CD14-positive monocyte (primary cell): Measurements from ENCODE around the gene JADE3. TPM values are rescaled to one million over a fixed set of nuclear protein-coding genes. Genes with fewer than 3 reads are reported as not detected.

ENCODE experiments used
- DNase-seq, 3 donors: peaks; one replicate each; pipeline ENCODE4 v3.0.0-alpha.2; 2011 to 2022
- H2AFZ ChIP-seq: 2 replicates; pipeline ENCODE4 v1.6.0; 2012; ENCODE audit warnings: mild to moderate bottlenecking, low read depth, low read length, inconsistent platforms; ENCODE audit not compliant: insufficient read depth, poor library complexity, severe bottlenecking
- H3K27ac ChIP-seq, 2 donors: 1 replicate in 1 of 2; 2 replicates in 1 of 2; pipeline ENCODE4 v1.5.1; 2012 to 2013; ENCODE audit warnings: low read length in 2 of 2, control low read depth in 1 of 2, inconsistent platforms in 1 of 2, low read depth in 1 of 2, mild to moderate bottlenecking in 1 of 2
- H3K27me3 ChIP-seq, 2 donors: one replicate each; pipeline versions ENCODE4 v1.6.0 to v1.6.1; 2011 to 2013; ENCODE audit warnings: low read length in 2 of 2; ENCODE audit not compliant: control insufficient read depth in 2 of 2, insufficient read depth in 2 of 2
- H3K36me3 ChIP-seq, 2 donors: replicated peaks in 1 of 2; 1 replicate in 1 of 2; 2 replicates in 1 of 2; pipeline versions ENCODE4 v1.5.1 to v1.6.1; 2012 to 2013; ENCODE audit warnings: low read length in 2 of 2, control low read depth in 1 of 2, inconsistent platforms in 1 of 2, mild to moderate bottlenecking in 1 of 2; ENCODE audit not compliant: insufficient read depth in 2 of 2, control insufficient read depth in 1 of 2
- H3K4me1 ChIP-seq, 2 donors: 1 replicate in 1 of 2; 2 replicates in 1 of 2; pipeline versions ENCODE4 v1.5.1 to v1.6.1; 2012 to 2013; ENCODE audit warnings: low read length in 2 of 2, control low read depth in 1 of 2, inconsistent platforms in 1 of 2, mild to moderate bottlenecking in 1 of 2, moderate library complexity in 1 of 2; ENCODE audit not compliant: insufficient read depth in 2 of 2, control insufficient read depth in 1 of 2
- H3K4me2 ChIP-seq: replicated peaks from 2 replicates; pipeline ENCODE3; 2012; ENCODE audit warnings: low read length, moderate library complexity, mild to moderate bottlenecking; ENCODE audit not compliant: poor library complexity, severe bottlenecking; ENCODE audit errors: extremely low read depth
- H3K4me3 ChIP-seq, 3 experiments: fragments of 200-600 bp in 1 of 3; sonication (generic) in 1 of 3; replicated peaks in 1 of 3; 1 replicate in 2 of 3; 2 replicates in 1 of 3; pipeline ENCODE4 v1.5.1; 2011 to 2013; ENCODE audit warnings: low read length in 3 of 3, mild to moderate bottlenecking in 3 of 3, control low read depth in 2 of 3, low read depth in 2 of 3, inconsistent platforms in 1 of 3, moderate library complexity in 1 of 3
- H3K79me2 ChIP-seq: 2 replicates; pipeline ENCODE4 v1.6.0; 2012; ENCODE audit warnings: mild to moderate bottlenecking, control low read depth, inconsistent platforms, low read length, moderate library complexity; ENCODE audit not compliant: insufficient read depth
- H3K9ac ChIP-seq: 2 replicates; pipeline ENCODE4 v1.6.0; 2017; ENCODE audit warnings: low read length, mild to moderate bottlenecking; ENCODE audit not compliant: insufficient read depth, poor library complexity, severe bottlenecking
- H3K9me3 ChIP-seq, 2 donors: replicated peaks in 1 of 2; 1 replicate in 1 of 2; 2 replicates in 1 of 2; pipeline versions ENCODE4 v1.5.1 to v1.6.1; 2012 to 2013; ENCODE audit warnings: low read length in 2 of 2, control low read depth in 1 of 2; ENCODE audit not compliant: control insufficient read depth in 1 of 2, insufficient read depth in 1 of 2
- H4K20me1 ChIP-seq: 2 replicates; pipeline ENCODE4 v1.6.0; 2012; ENCODE audit warnings: mild to moderate bottlenecking, low read length, control low read depth, moderate library complexity; ENCODE audit not compliant: insufficient read depth
- H3K27ac Mint-ChIP-seq, 7 donors: one replicate each; pipeline ENCODE4 v1.8.0; 2020; ENCODE audit warnings: mild to moderate bottlenecking in 7 of 7, mixed read lengths in 7 of 7, moderate library complexity in 6 of 7, inconsistent platforms in 2 of 7
- H3K27me3 Mint-ChIP-seq, 3 donors: one replicate each; pipeline ENCODE4 v1.8.0; 2021 to 2022; ENCODE audit warnings: low read depth in 3 of 3, mild to moderate bottlenecking in 3 of 3, mixed read lengths in 3 of 3, moderate library complexity in 3 of 3, inconsistent platforms in 1 of 3
- H3K36me3 Mint-ChIP-seq, 2 donors: one replicate each; pipeline ENCODE4 v1.8.0; 2020; ENCODE audit warnings: mixed read lengths in 2 of 2, inconsistent platforms in 1 of 2, mild to moderate bottlenecking in 1 of 2
- H3K4me1 Mint-ChIP-seq: one replicate; pipeline ENCODE4 v1.8.0; 2020; ENCODE audit warnings: mild to moderate bottlenecking, mixed read lengths
- H3K4me3 Mint-ChIP-seq, 2 donors: one replicate each; pipeline ENCODE4 v1.8.0; 2020; ENCODE audit warnings: mild to moderate bottlenecking in 2 of 2, mixed read lengths in 2 of 2, moderate library complexity in 1 of 2
- H3K9me3 Mint-ChIP-seq, 7 donors: one replicate each; pipeline ENCODE4 v1.8.0; 2020 to 2022; ENCODE audit warnings: mixed read lengths in 7 of 7, mild to moderate bottlenecking in 6 of 7, moderate library complexity in 6 of 7, inconsistent platforms in 2 of 7
- CTCF ChIP-seq: fragments of 200-600 bp; IDR thresholded peaks from one replicate; pipeline ENCODE4 v1.8.0; 2022; ENCODE audit warnings: antibody characterized with exemption, mild to moderate bottlenecking
- WGBS: methylation state at CpG from one replicate; pipeline ENCODE4 v1.1.5; 2013; ENCODE audit warnings: missing lambda C conversion rate; ENCODE audit not compliant: insufficient coverage; 5-methylcytosine and 5-hydroxymethylcytosine counted together
- intact Hi-C, 2 donors: fragments of 100-400 bp; cut with micrococcal nuclease; formaldehyde crosslinking; loops; one replicate each; pipeline versions ENCODE4 v1.15.0 to v1.15.1; 2023
- polyA plus RNA-seq, 3 donors: library from polyadenylated mRNA; depleted of rRNA in 1 of 3; unstranded in 2 of 3; stranded (reverse) in 1 of 3; fragments of 300-500 nt in 2 of 3; fragments of >200 nt in 1 of 3; fragmentation: Illumina TruSeq in 2 of 3; gene quantifications; 1 replicate in 2 of 3; 2 replicates in 1 of 3; pipeline ENCODE4 v1.2.3, GENCODE V29; 2012 to 2021

Gene JADE3
- polyA plus RNA-seq, 3 donors = 0.03 to 0.43 (median 0.19) TPM

GRCh38 chrX:46916273-46916672 is 4.1 kb downstream of the JADE3 start:
- H3K4me1 ChIP-seq = peaks cover 8% of the 10 kb centered on the region in 2 donors
- H3K9ac ChIP-seq = no peak overlapping the region
- H3K9me3 Mint-ChIP-seq = peaks cover 0 to 16% (median 6%) of the 10 kb centered on the region in 7 donors
- no peak overlapping the region for H3K27ac ChIP-seq
- DNase-seq = no peak
- H3K4me3 Mint-ChIP-seq = no peak overlapping the region
- no peak for TF ChIP-seq CTCF
- peaks cover 0 to 5% of the 10 kb centered on the region in 2 donors for H3K9me3 ChIP-seq
- peaks cover 6 to 15% (median 14%) of the 10 kb centered on the region in 3 donors for H3K27me3 Mint-ChIP-seq
- no peak overlapping the region for H3K4me3 ChIP-seq
- no peaks in the 10 kb centered on the region for H4K20me1 ChIP-seq
- WGBS = no CpG with 5 or more reads among the region's 2 CpGs
- H3K36me3 Mint-ChIP-seq = no peaks in the 10 kb centered on the region
- H2AFZ ChIP-seq = no peak overlapping the region
- no peaks in the 10 kb centered on the region for H3K36me3 ChIP-seq
- no peak overlapping the region for H3K27ac Mint-ChIP-seq
- intact Hi-C loops = no loop called here
- peaks cover 5% of the 10 kb centered on the region for H3K79me2 ChIP-seq
- peaks cover 11% of the 10 kb centered on the region for H3K4me1 Mint-ChIP-seq
- H3K27me3 ChIP-seq = peaks cover 0 to 9% of the 10 kb centered on the region in 2 donors
- no peak overlapping the region for H3K4me2 ChIP-seq

- Mint-ChIP-seq H3K4me3 (no peak overlapping the region), H3K27me3 (peaks cover 6 to 18% (median 10%) of the 10 kb centered on the region in 3 donors), H3K27ac (no peak overlapping the region), H3K36me3 (no peaks in the 10 kb centered on the region), H3K9me3 (peaks cover 0 to 10% (median 4%) of the 10 kb centered on the region in 7 donors), H3K4me1 (peaks cover 11% of the 10 kb centered on the region)
- Histone ChIP-seq H2AFZ (no peak overlapping the region), H3K9ac (no peak overlapping the region), H3K36me3 (no peaks in the 10 kb centered on the region), H3K4me2 (no peak overlapping the region), H3K4me1 (peaks cover 8% of the 10 kb centered on the region in 2 donors), H4K20me1 (no peaks in the 10 kb centered on the region), H3K9me3 (peaks cover 0 to 5% of the 10 kb centered on the region in 2 donors), H3K79me2 (peaks cover 5% of the 10 kb centered on the region), H3K27ac (no peak overlapping the region), H3K4me3 (no peak overlapping the region), H3K27me3 (peaks cover 0 to 9% of the 10 kb centered on the region in 2 donors)
- no peak for DNase-seq
- intact Hi-C loops = no loop called here
- WGBS = no CpG with 5 or more reads among the region's 1 CpG
- TF ChIP-seq CTCF = no peak
Observed at GRCh38 chrX:46917622-46918021, 5.4 kb downstream of the JADE3 start.
